K562 (cell line): Measurements from ENCODE around the gene RHO. TPM values are rescaled to one million over a fixed set of nuclear protein-coding genes. Genes with fewer than 3 reads are reported as not detected.

ENCODE experiments used
- ATAC-seq: fragments of 200-7000 bp; cut with Tn5 transposase; 3 replicates; pipeline ENCODE4 v1.9.1; 2020; ENCODE audit warnings: moderate library complexity
- BruUV-seq: library from RNA; stranded (reverse); fragments of 400-500 nt; replicated peaks from 2 replicates; lab custom pipeline; 2021; lab: Mats Ljungman, UMichigan
- CTCF ChIA-PET: fragments of 300-600 bp; formaldehyde crosslinking; extraction: SDS; loops from one replicate; lab custom pipeline; 2021; ENCODE audit warnings: low intra/inter-chr PET ratio; lab: Yijun Ruan, JAX
- POLR2A ChIA-PET: fragments of 300-600, 350-650 bp; sonication (Branson Sonifier 250); formaldehyde crosslinking; extraction: SDS; loops from one replicate; lab custom pipeline; 2021; ENCODE audit warnings: antibody characterized with exemption, inconsistent platforms; lab: Yijun Ruan, JAX
- DNase-seq, 4 experiments: peaks; one replicate each; pipeline versions ENCODE4 v3.0.0 to v3.0.0-alpha.2; 2011 to 2018; ENCODE audit warnings: low spot score in 3 of 4, mixed read lengths in 3 of 4; ENCODE audit errors: extremely low read depth in 1 of 4
- FAIRE-seq: peaks from 2 replicates; lab custom pipeline; 2011; peaks lifted over from hg19 to GRCh38; lab: Jason Lieb, UNC
- H2AFZ ChIP-seq: 2 replicates; pipeline ENCODE4 v1.6.0; 2011; ENCODE audit warnings: low read depth, low read length, control low read depth, inconsistent platforms
- H3K27ac ChIP-seq: fragments of 200-600 bp; 3 replicates; pipeline ENCODE4 v1.8.0; 2011; ENCODE audit warnings: low read depth, mild to moderate bottlenecking, control low read depth, inconsistent platforms, low read length, moderate library complexity, mixed read lengths; ENCODE audit errors: extremely low read depth
- H3K27me3 ChIP-seq, 2 experiments: fragments of 300-600 bp in 1 of 2; 2 replicates in 1 of 2; 3 replicates in 1 of 2; pipeline versions ENCODE4 v1.6.0 to v1.8.0; 2011; ENCODE audit warnings: inconsistent platforms in 2 of 2, low read length in 2 of 2, mild to moderate bottlenecking in 1 of 2, mixed read lengths in 1 of 2, moderate library complexity in 1 of 2; ENCODE audit not compliant: control insufficient read depth in 2 of 2, insufficient read depth in 2 of 2
- H3K36me3 ChIP-seq: fragments of 300-600 bp; 3 replicates; pipeline ENCODE4 v1.8.0; 2011; ENCODE audit warnings: mild to moderate bottlenecking, low read length, inconsistent platforms; ENCODE audit not compliant: control insufficient read depth, insufficient read depth
- H3K4me1 ChIP-seq, 2 experiments: fragments of 200-600 bp in 1 of 2; replicated peaks in 1 of 2; 2 replicates in 1 of 2; 3 replicates in 1 of 2; pipeline versions ENCODE4 v1.5.1 to v1.8.0; 2011; ENCODE audit warnings: inconsistent platforms in 2 of 2, low read length in 2 of 2, mild to moderate bottlenecking in 1 of 2, mixed read lengths in 1 of 2, moderate library complexity in 1 of 2; ENCODE audit not compliant: control insufficient read depth in 2 of 2, insufficient read depth in 2 of 2
- H3K4me2 ChIP-seq: 2 replicates; pipeline ENCODE4 v1.6.1; 2011; ENCODE audit warnings: low read length, control low read depth, inconsistent platforms, mixed read lengths; ENCODE audit not compliant: insufficient read depth
- H3K4me3 ChIP-seq: fragments of 200-600 bp; sonication (generic), shearing (Covaris generic); 2 replicates; pipeline ENCODE4 v1.5.1; 2016; ENCODE audit warnings: control low read depth, inconsistent platforms
- H3K79me2 ChIP-seq: fragments of 200-600 bp; 3 replicates; pipeline ENCODE4 v1.8.0; 2011; ENCODE audit warnings: low read length, inconsistent platforms; ENCODE audit not compliant: control insufficient read depth, insufficient read depth
- H3K9ac ChIP-seq, 2 experiments: 2 replicates each; pipeline versions ENCODE4 v1.6.0 to v1.6.1; 2011; ENCODE audit warnings: low read depth in 2 of 2, low read length in 2 of 2, control low read depth in 1 of 2, inconsistent platforms in 1 of 2, mild to moderate bottlenecking in 1 of 2, mixed read lengths in 1 of 2; ENCODE audit not compliant: insufficient read depth in 1 of 2
- H3K9me1 ChIP-seq: one replicate; pipeline ENCODE4 v1.6.0; 2011; ENCODE audit warnings: inconsistent platforms, mild to moderate bottlenecking, low read length, moderate library complexity; ENCODE audit not compliant: control insufficient read depth, insufficient read depth
- H3K9me3 ChIP-seq: replicated peaks from 2 replicates; pipeline ENCODE4 v1.5.1; 2011; ENCODE audit warnings: low read depth, low read length, inconsistent platforms; ENCODE audit not compliant: control insufficient read depth, insufficient read depth
- H4K20me1 ChIP-seq: replicated peaks from 2 replicates; pipeline ENCODE4 v1.6.1; 2011; ENCODE audit warnings: low read length, inconsistent platforms, mixed read lengths; ENCODE audit not compliant: control insufficient read depth, insufficient read depth
- BCOR ChIP-seq: fragments of 450-650 bp; IDR thresholded peaks from 2 replicates; pipeline ENCODE4 v1.6.1; 2016
- CREB5 ChIP-seq: fragments of 250-450 bp; sonication (Bioruptor Pico); IDR thresholded peaks from 2 replicates; pipeline ENCODE4 v1.5.0; 2020; ENCODE audit warnings: mild to moderate bottlenecking
- FIP1L1 ChIP-seq: fragments of 200-400 bp; formaldehyde crosslinking; IDR thresholded peaks from 2 replicates; pipeline ENCODE4 v1.6.1; 2018; ENCODE audit warnings: mild to moderate bottlenecking, low read depth, low read length; ENCODE audit not compliant: poor library complexity, severe bottlenecking
- NFYB ChIP-seq: IDR thresholded peaks from 2 replicates; pipeline ENCODE4 v1.6.1; 2011; ENCODE audit warnings: mild to moderate bottlenecking, moderate library complexity; ENCODE audit not compliant: insufficient read length; ENCODE audit errors: extremely low read depth
- RBM25 ChIP-seq: fragments of 200-400 bp; formaldehyde crosslinking; IDR thresholded peaks from 2 replicates; pipeline ENCODE4 v1.6.1; 2018; ENCODE audit warnings: low read length, low read depth, moderate library complexity; ENCODE audit not compliant: severe bottlenecking
- TFAM ChIP-seq: fragments of 250-450 bp; sonication (Bioruptor Pico); conservative IDR thresholded peaks from 2 replicates; pipeline ENCODE4 v1.5.0; 2021; ENCODE audit warnings: mild to moderate bottlenecking, moderate library complexity
- ZNF347 ChIP-seq: fragments of 450-650 bp; formaldehyde crosslinking; IDR thresholded peaks from 2 replicates; pipeline ENCODE4 v1.4.0; 2020; ENCODE audit warnings: low read depth, mild to moderate bottlenecking, moderate library complexity
- ZNF586 ChIP-seq: fragments of 450-650 bp; formaldehyde crosslinking; conservative IDR thresholded peaks from 2 replicates; pipeline ENCODE4 v1.4.0; 2020; ENCODE audit warnings: mild to moderate bottlenecking, moderate library complexity
- ZZZ3 ChIP-seq: fragments of 450-650 bp; IDR thresholded peaks from 2 replicates; pipeline ENCODE4 v1.6.1; 2016; ENCODE audit warnings: antibody characterized with exemption, mild to moderate bottlenecking, moderate library complexity
- WGBS: fragments of 100-300 bp; shearing (Covaris generic); methylation state at CpG from one replicate; pipeline ENCODE4 v1.1.6; 2016; ENCODE audit warnings: low coverage, mixed read lengths; ENCODE audit not compliant: insufficient coverage; ENCODE audit errors: missing lambda C conversion rate; 5-methylcytosine and 5-hydroxymethylcytosine counted together
- in situ Hi-C: fragments of 300-500 bp; cut with MboI; formaldehyde crosslinking; loops from 4 replicates; pipeline ENCODE4 v1.15.0; 2018; ENCODE audit warnings: inconsistent platforms, mixed read lengths
- intact Hi-C: fragments of 100-400 bp; cut with micrococcal nuclease; formaldehyde crosslinking; loops from 2 replicates; pipeline ENCODE4 v1.14.2; 2022
- polyA plus RNA-seq, 8 experiments: library from polyadenylated mRNA; depleted of rRNA in 4 of 8; stranded (reverse) in 5 of 8; unstranded in 3 of 8; fragments of >200 nt; fragmentation: Nextera tagmentation in 2 of 8; fragmentation: Illumina TruSeq in 1 of 8; extraction: Ambion mirVana in 2 of 8; extraction: Trizol in 1 of 8; gene quantifications; 2 replicates each; pipeline versions ENCODE4 v1.2.1 to v1.2.3, GENCODE V29; 2011 to 2014; ENCODE audit warnings: inconsistent platforms in 1 of 8, missing spikeins in 1 of 8
- total RNA-seq, 7 experiments: library from RNA; depleted of rRNA in 6 of 7; stranded (reverse); fragments of >200 nt in 6 of 7; fragmentation: Illumina TruSeq in 2 of 7; extraction: Trizol in 2 of 7; gene quantifications; 2 replicates each; pipeline versions ENCODE4 v1.2.1 to v1.2.3, GENCODE V29; 2011 to 2021; ENCODE audit warnings: low replicate concordance in 1 of 7

Gene RHO
- total and polyA plus RNA-seq, 9 of the 15 experiments (the other 6 are each of a cell fraction or from before 2014, with no cell fraction given): not detected

DNA sequence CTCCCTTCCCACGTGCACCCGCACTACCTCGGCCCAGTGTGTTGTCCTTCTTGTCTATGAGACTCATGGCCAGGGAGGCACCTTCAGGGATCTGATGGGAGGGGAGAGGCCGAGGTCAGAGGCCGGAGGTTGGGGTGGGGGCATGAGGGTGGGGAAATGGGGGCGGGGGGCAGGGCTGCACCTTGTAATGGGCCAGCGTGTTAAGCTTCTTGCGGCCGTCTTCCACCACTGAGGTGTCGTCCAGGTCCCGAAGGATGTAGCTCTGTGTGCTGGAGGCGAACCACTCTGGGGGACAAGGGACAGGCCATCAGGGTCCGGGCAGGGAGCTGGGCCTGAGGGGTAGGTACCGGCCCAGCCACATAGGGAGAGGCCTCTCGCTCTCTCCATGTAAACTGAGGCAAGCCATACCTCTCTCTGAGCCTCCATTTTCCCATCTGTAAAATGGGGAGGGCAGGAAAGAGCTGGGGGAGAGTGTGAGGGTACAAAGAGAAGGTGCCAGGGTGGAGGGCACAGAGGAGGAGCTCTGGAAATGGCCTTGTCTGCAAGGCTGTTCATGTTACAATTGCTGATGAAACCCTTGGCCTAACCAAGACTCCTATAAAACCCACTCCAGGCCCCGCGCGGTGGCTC lies 33.3 kb downstream of the RHO start:
- Histone ChIP-seq H3K27me3 (no peaks in the 10 kb centered on the region), H3K4me1 (peaks cover 0 to 32% of the 10 kb centered on the region in 2 experiments; a peak in 3 of 5 replicates), H3K9me3 (no peaks in the 10 kb centered on the region), H3K4me3 (no peak overlapping the region), H3K36me3 (peaks cover 23% of the 10 kb centered on the region; the same call in 1 of the 3 replicates), H3K4me2 (no peak overlapping the region), H3K9me1 (no peaks in the 10 kb centered on the region), H2AFZ (no peak overlapping the region), H3K27ac (no peak overlapping the region), H3K79me2 (no peaks in the 10 kb centered on the region), H3K9ac (no peak overlapping the region; a peak in 1 of 4 replicates), H4K20me1 (no peaks in the 10 kb centered on the region)
- in situ Hi-C loops: no loop called here
- intact Hi-C loops: no loop called here
- DNase-seq: no peak
- ATAC-seq: no peak
- peak; percentile 50; the same call in 1 of the 2 replicates for TF ChIP-seq BCOR
- TF ChIP-seq ZNF347 (CRISPR knock-in tag): no peak
- TF ChIP-seq RBM25: peak; percentile 8
- ChIA-PET POLR2A (interaction anchor here (0.5 to 0.9 kb wide), 2 partner anchors 11 to 640 kb away, joined by 3 read pairs; no protein-coding TSS in a partner anchor), CTCF (no interaction called here)
- 79% methylated on average over 7 of the region's 18 CpGs for WGBS
- FAIRE-seq: no peak
- no TSS peak for BruUV-seq

DNA sequence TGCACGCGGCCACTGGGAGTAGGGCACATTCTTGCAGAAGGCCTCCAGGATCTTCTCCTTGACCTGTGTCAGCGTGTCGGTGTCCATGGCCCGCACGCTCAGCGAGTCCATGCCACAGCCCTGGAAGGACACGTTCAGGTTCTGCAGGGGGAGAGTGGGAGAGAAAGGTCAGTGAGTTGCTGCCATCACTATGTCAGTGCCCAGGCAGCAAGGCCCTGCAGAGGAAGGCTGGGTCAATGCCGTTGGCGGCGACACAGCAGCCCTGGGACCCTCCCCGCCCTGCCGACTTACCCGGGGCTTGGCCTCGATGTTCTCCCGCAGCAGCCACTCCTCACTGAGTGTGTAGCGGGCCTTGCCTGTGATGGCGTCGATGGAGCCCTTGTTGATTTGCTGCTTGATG lies 34.4 kb downstream of the RHO start:
- no peak for DNase-seq
- in situ Hi-C loops: no loop called here
- Histone ChIP-seq H3K4me3 (no peak overlapping the region), H2AFZ (no peak overlapping the region), H3K9me3 (no peaks in the 10 kb centered on the region), H3K4me1 (peaks cover 0 to 39% of the 10 kb centered on the region in 2 experiments; a peak in 3 of 5 replicates), H3K9ac (no peak overlapping the region), H3K27me3 (no peaks in the 10 kb centered on the region), H3K36me3 (peaks cover 23% of the 10 kb centered on the region; the same call in 1 of the 3 replicates), H3K4me2 (no peak overlapping the region), H3K27ac (no peak overlapping the region), H3K9me1 (no peaks in the 10 kb centered on the region), H3K79me2 (no peaks in the 10 kb centered on the region), H4K20me1 (no peaks in the 10 kb centered on the region)
- intact Hi-C loops: no loop called here
- BruUV-seq: no TSS peak
- ATAC-seq: no peak
- CTCF ChIA-PET: no interaction called here
- POLR2A ChIA-PET: no interaction called here
- FAIRE-seq: no peak
- WGBS: 84% methylated on average over 7 of the region's 19 CpGs
- TF ChIP-seq ZNF586 (CRISPR knock-in tag) (no peak), ZZZ3 (no peak), TFAM (CRISPR knock-in tag) (no peak), NFYB (no peak), FIP1L1 (no peak), CREB5 (CRISPR knock-in tag) (no peak)
